H1 (cell line): ENCODE measurements around the gene RPL32. TPM values are rescaled to one million over a fixed set of nuclear protein-coding genes. Genes with fewer than 3 reads are reported as not detected.
A peak's percentile ranks its signal among the peaks of the same experiment; 100 is the strongest.

Experiments
- CTCF ChIA-PET: fragments of 300-600 bp; sonication (Branson Sonifier 250); formaldehyde crosslinking; loops from one replicate; lab custom pipeline; 2021; ENCODE audit not compliant: partially characterized antibody; lab: Charles Lee
- POLR2A ChIA-PET: fragments of 300-600 bp; sonication (Branson Sonifier 250); formaldehyde crosslinking; loops from one replicate; lab custom pipeline; 2021; ENCODE audit warnings: inconsistent platforms; ENCODE audit not compliant: partially characterized antibody; lab: Charles Lee
- DNase-seq, 2 experiments: peaks; one replicate each; pipeline versions ENCODE4 v3.0.0 to v3.0.0-alpha.2; 2010 to 2022; ENCODE audit warnings: low spot score in 2 of 2, low read depth in 1 of 2, mixed read lengths in 1 of 2
- FAIRE-seq: peaks from 2 replicates; lab custom pipeline; 2011; peaks lifted over from hg19 to GRCh38; lab: Jason Lieb, UNC
- H2AFZ ChIP-seq: 2 replicates; pipeline ENCODE4 v1.8.1; 2012; ENCODE audit warnings: low read length, inconsistent platforms
- H2AK5ac ChIP-seq: 2 replicates; pipeline ENCODE4 v1.6.1; 2013; ENCODE audit warnings: low read depth, low read length
- H2BK120ac ChIP-seq: replicated peaks from 2 replicates; pipeline ENCODE3; 2013; ENCODE audit warnings: low read depth, low read length, inconsistent platforms
- H2BK12ac ChIP-seq: 2 replicates; pipeline ENCODE4 v1.6.1; 2013; ENCODE audit warnings: low read depth, low read length
- H2BK15ac ChIP-seq: 2 replicates; pipeline ENCODE4 v1.6.1; 2013; ENCODE audit warnings: low read length
- H2BK20ac ChIP-seq: 2 replicates; pipeline ENCODE4 v1.6.1; 2013; ENCODE audit warnings: low read length
- H2BK5ac ChIP-seq: 2 replicates; pipeline ENCODE4 v1.6.1; 2013; ENCODE audit warnings: low read depth, low read length
- H3K14ac ChIP-seq: 2 replicates; pipeline ENCODE4 v1.6.1; 2013; ENCODE audit warnings: inconsistent platforms; ENCODE audit not compliant: insufficient read length
- H3K18ac ChIP-seq: 2 replicates; pipeline ENCODE4 v1.6.1; 2013; ENCODE audit warnings: low read length; ENCODE audit errors: extremely low read depth
- H3K23ac ChIP-seq: 2 replicates; pipeline ENCODE4 v1.6.1; 2013; ENCODE audit warnings: inconsistent platforms; ENCODE audit not compliant: insufficient read length
- H3K23me2 ChIP-seq: 2 replicates; pipeline ENCODE4 v1.6.1; 2013; ENCODE audit warnings: low read depth, low read length
- H3K27ac ChIP-seq: 2 replicates; pipeline ENCODE4 v1.6.1; 2011; ENCODE audit warnings: low read depth, low read length, inconsistent platforms
- H3K27me3 ChIP-seq, 4 experiments: replicated peaks in 1 of 4; 1 replicate in 1 of 4; 2 replicates in 3 of 4; pipeline versions ENCODE4 v1.6.1 to v1.8.1; 2011 to 2013; ENCODE audit warnings: low read length in 3 of 4, mild to moderate bottlenecking in 3 of 4, inconsistent platforms in 2 of 4, mixed read lengths in 2 of 4, moderate library complexity in 1 of 4; ENCODE audit not compliant: control insufficient read depth in 3 of 4, insufficient read depth in 3 of 4; ENCODE audit errors: extremely low read depth in 1 of 4
- H3K36me3 ChIP-seq, 4 experiments: 2 replicates each; pipeline versions ENCODE4 v1.6.1 to v1.8.1; 2011 to 2013; ENCODE audit warnings: mild to moderate bottlenecking in 4 of 4, low read length in 3 of 4, moderate library complexity in 2 of 4, control low read depth in 1 of 4, inconsistent platforms in 1 of 4; ENCODE audit not compliant: insufficient read depth in 4 of 4, control insufficient read depth in 2 of 4
- H3K4ac ChIP-seq: replicated peaks from 2 replicates; pipeline ENCODE3; 2013; ENCODE audit warnings: low read length, low read depth, mixed read lengths, inconsistent platforms; ENCODE audit not compliant: insufficient read length
- H3K4me1 ChIP-seq, 4 experiments: replicated peaks in 1 of 4; 1 replicate in 1 of 4; 2 replicates in 3 of 4; pipeline versions ENCODE4 v1.6.1 to v1.8.1; 2011 to 2013; ENCODE audit warnings: low read length in 3 of 4, inconsistent platforms in 2 of 4, mixed read lengths in 1 of 4; ENCODE audit not compliant: insufficient read depth in 4 of 4, control insufficient read depth in 3 of 4
- H3K4me2 ChIP-seq, 2 experiments: 2 replicates each; pipeline versions ENCODE4 v1.6.1 to v1.8.1; 2011 to 2013; ENCODE audit warnings: low read depth in 2 of 2, low read length in 2 of 2, control low read depth in 1 of 2, inconsistent platforms in 1 of 2, mild to moderate bottlenecking in 1 of 2; ENCODE audit not compliant: insufficient read depth in 1 of 2
- H3K4me3 ChIP-seq, 4 experiments: fragments of 200-600, 300-600 bp in 1 of 4; sonication (generic), shearing (Covaris generic), sonication (Bioruptor Twin) in 1 of 4; 2 replicates each; pipeline versions ENCODE4 v1.5.1 to v1.8.1; 2011 to 2016; ENCODE audit warnings: low read length in 4 of 4, low read depth in 3 of 4, control low read depth in 2 of 4, inconsistent platforms in 2 of 4, mild to moderate bottlenecking in 2 of 4, mixed read lengths in 1 of 4, moderate library complexity in 1 of 4; ENCODE audit not compliant: insufficient read depth in 2 of 4; ENCODE audit errors: extremely low read depth in 1 of 4
- H3K56ac ChIP-seq: replicated peaks from 2 replicates; pipeline ENCODE3; 2013; ENCODE audit warnings: low read depth, mild to moderate bottlenecking, mixed read lengths, low read length, inconsistent platforms; ENCODE audit not compliant: insufficient read length
- H3K79me1 ChIP-seq: 2 replicates; pipeline ENCODE4 v1.6.1; 2013; ENCODE audit warnings: low read depth, low read length, control low read depth
- H3K79me2 ChIP-seq, 2 experiments: 2 replicates each; pipeline versions ENCODE4 v1.6.1 to v1.8.1; 2012 to 2013; ENCODE audit warnings: low read length in 2 of 2, mild to moderate bottlenecking in 2 of 2, inconsistent platforms in 1 of 2; ENCODE audit not compliant: insufficient read depth in 2 of 2, control insufficient read depth in 1 of 2
- H3K9ac ChIP-seq, 4 experiments: replicated peaks in 1 of 4; 1 replicate in 1 of 4; 2 replicates in 3 of 4; pipeline versions ENCODE4 v1.6.1 to v1.8.1; 2011 to 2013; ENCODE audit warnings: low read depth in 3 of 4, low read length in 3 of 4, control low read depth in 2 of 4, mild to moderate bottlenecking in 2 of 4, moderate library complexity in 2 of 4, inconsistent platforms in 1 of 4; ENCODE audit errors: extremely low read depth in 1 of 4
- H3K9me3 ChIP-seq, 2 experiments: 2 replicates each; pipeline versions ENCODE4 v1.6.1 to v1.8.1; 2012 to 2013; ENCODE audit warnings: mild to moderate bottlenecking in 2 of 2, moderate library complexity in 2 of 2, control low read depth in 1 of 2, inconsistent platforms in 1 of 2, low read depth in 1 of 2, low read length in 1 of 2, mixed read lengths in 1 of 2; ENCODE audit not compliant: insufficient read depth in 2 of 2
- H4K20me1 ChIP-seq, 2 experiments: replicated peaks in 1 of 2; 2 replicates each; pipeline versions ENCODE3 to v1.8.1; 2011 to 2013; ENCODE audit warnings: inconsistent platforms in 2 of 2, low read length in 2 of 2, mild to moderate bottlenecking in 1 of 2; ENCODE audit not compliant: insufficient read depth in 2 of 2, control insufficient read depth in 1 of 2
- H4K5ac ChIP-seq: 2 replicates; pipeline ENCODE4 v1.6.1; 2013; ENCODE audit warnings: low read length, low read depth, mixed read lengths, inconsistent platforms; ENCODE audit not compliant: insufficient read length
- H4K8ac ChIP-seq: 2 replicates; pipeline ENCODE4 v1.8.0; 2013; ENCODE audit warnings: mild to moderate bottlenecking, moderate library complexity, low read length, inconsistent platforms; ENCODE audit not compliant: insufficient read depth; ENCODE audit errors: extremely low read depth
- H4K91ac ChIP-seq: replicated peaks from 2 replicates; pipeline ENCODE3; 2013; ENCODE audit warnings: low read length, mixed read lengths, inconsistent platforms; ENCODE audit not compliant: insufficient read length
- CBX5 ChIP-seq: fragments of 300-800, 300-1000 bp; sonication (generic); IDR thresholded peaks from 2 replicates; pipeline ENCODE4 v1.7.1; 2016; ENCODE audit warnings: antibody characterized with exemption, low read length, low read depth
- CEBPB ChIP-seq: IDR thresholded peaks from 2 replicates; pipeline ENCODE4 v1.6.1; 2012; ENCODE audit warnings: low read depth, low read length
- CHD1 ChIP-seq: IDR thresholded peaks from 2 replicates; pipeline ENCODE4 v1.6.1; 2012; ENCODE audit warnings: low read depth, low read length, improper control_type of control experiment
- GTF2F1 ChIP-seq: IDR thresholded peaks from 2 replicates; pipeline ENCODE4 v1.6.1; 2012; ENCODE audit warnings: low read depth, low read length, improper control_type of control experiment, borderline replicate concordance
- HDAC2 ChIP-seq, 2 experiments: fragments of 300-600 bp in 1 of 2; sonication (generic) in 1 of 2; IDR thresholded peaks; 2 replicates each; pipeline ENCODE4 v1.6.1; 2011 to 2012; ENCODE audit warnings: low read depth in 2 of 2, low read length in 2 of 2, mild to moderate bottlenecking in 2 of 2, moderate library complexity in 2 of 2, borderline replicate concordance in 1 of 2, inconsistent platforms in 1 of 2
- PHF8 ChIP-seq: fragments of 200-600 bp; sonication (generic); conservative IDR thresholded peaks from 2 replicates; pipeline ENCODE4 v1.7.1; 2012; ENCODE audit warnings: low read depth, mild to moderate bottlenecking, inconsistent platforms, low read length, moderate library complexity
- POLR2AphosphoS5 ChIP-seq: IDR thresholded peaks from 2 replicates; pipeline ENCODE4 v1.6.1; 2011; ENCODE audit warnings: low read depth, low read length
- RXRA ChIP-seq: IDR thresholded peaks from 2 replicates; pipeline ENCODE4 v1.6.1; 2011; ENCODE audit warnings: low read depth, mild to moderate bottlenecking, low read length, moderate library complexity; ENCODE audit not compliant: insufficient read depth
- WGBS, 2 experiments: shearing (Covaris generic) in 1 of 2; methylation state at CpG; one replicate each; pipeline versions ENCODE4 v1.1.6 to v1.1.7; 2013 to 2015; ENCODE audit warnings: low lambda C conversion rate in 2 of 2, mixed read lengths in 2 of 2, inconsistent platforms in 1 of 2, low coverage in 1 of 2, missing lambda C conversion rate in 1 of 2; ENCODE audit not compliant: insufficient replicate concordance in 2 of 2, insufficient coverage in 1 of 2, insufficient read length in 1 of 2; ENCODE audit errors: extremely low coverage in 1 of 2, missing lambda C conversion rate in 1 of 2; 5-methylcytosine and 5-hydroxymethylcytosine counted together
- polyA plus RNA-seq, 7 experiments: library from polyadenylated mRNA; depleted of rRNA in 3 of 7; stranded (reverse) in 5 of 7; unstranded in 2 of 7; fragments of >200 nt in 5 of 7; fragments of 200-250 nt in 2 of 7; gene quantifications; 1 replicate in 5 of 7; 2 replicates in 1 of 7; 4 replicates in 1 of 7; pipeline versions ENCODE4 v1.2.1 to v1.2.3, GENCODE V29; 2011 to 2013; ENCODE audit warnings: missing spikeins in 2 of 7, mixed read lengths in 2 of 7
- total RNA-seq: library from RNA; stranded (reverse); fragmentation: NEBNext Ultra II Directional; extraction: Animal tissue kit (Norgen Biotek cat#: 25700); gene quantifications from 2 replicates; pipeline ENCODE4 v1.2.1, GENCODE V29; 2021

RPL32 gene
- total and polyA plus RNA-seq, 2 of the 8 experiments (the other 6 are each of a cell fraction or from before 2014, with no cell fraction given): 1,443 to 2,043 TPM

DNA sequence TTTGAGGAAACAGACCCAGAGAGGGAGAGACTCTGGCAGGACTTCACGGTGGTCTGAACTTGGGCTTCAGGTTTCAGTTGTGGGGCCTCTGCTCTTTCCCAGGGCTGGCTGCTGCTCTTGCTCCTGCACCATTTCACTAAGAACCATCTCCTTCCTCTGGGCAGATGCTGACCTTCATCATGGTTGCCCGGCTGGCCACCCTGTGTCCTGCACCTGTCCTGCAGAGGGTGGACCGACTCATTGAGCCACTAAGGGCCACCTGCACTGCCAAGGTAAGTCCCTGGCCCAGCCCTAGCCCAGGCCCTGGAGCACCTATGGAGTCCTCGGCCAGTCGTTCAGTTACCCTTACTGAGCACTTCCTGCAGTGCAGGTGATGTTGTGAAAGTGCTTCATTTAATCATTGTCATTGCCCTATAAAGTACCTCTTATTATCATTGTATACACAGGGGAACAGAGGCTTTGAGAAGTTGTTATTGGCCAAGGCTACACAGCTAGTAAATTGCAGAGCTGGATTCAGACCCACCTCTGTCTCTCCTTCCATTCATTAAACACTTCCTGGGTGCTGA, 10.0 kb downstream of the RPL32 start:
- H3K9ac ChIP-seq: no peak overlapping the region
- no peak overlapping the region for H2BK15ac ChIP-seq
- H3K27ac ChIP-seq: no peak overlapping the region; the same call in 1 of the 2 replicates
- no peak overlapping the region for H2AFZ ChIP-seq
- TF ChIP-seq CHD1: no peak
- TF ChIP-seq GTF2F1: no peak
- TF ChIP-seq PHF8: no peak
- TF ChIP-seq HDAC2 (IDR thresholded peaks at IDR 0.05; ENCODE audit: borderline replicate concordance in 1 of 2, low read depth in 2 of 2, low read length in 2 of 2): no peak
- TF ChIP-seq RXRA: no peak
- TF ChIP-seq POLR2AphosphoS5: peak; percentile 71
- no peak for TF ChIP-seq CEBPB
- no peak for TF ChIP-seq CBX5
- peaks cover 34 to 55% (median 39%) of the 10 kb centered on the region in 4 experiments for H3K36me3 ChIP-seq
- H2BK20ac ChIP-seq: no peak overlapping the region
- peaks cover 8 to 21% of the 10 kb centered on the region in 2 experiments for H4K20me1 ChIP-seq
- no peak overlapping the region for H3K18ac ChIP-seq
- no peaks in the 10 kb centered on the region for H3K9me3 ChIP-seq
- no peak overlapping the region for H3K4ac ChIP-seq
- ChIA-PET CTCF (interaction anchor here (1.0 to 6.5 kb wide), 10 partner anchors 10 to 69 kb away, joined by 3 to 83 read pairs (median 6); partner anchors contain the start of gene RPL32), POLR2A (interaction anchor here (1.1 to 28.5 kb wide), 8 partner anchors 3 to 64 kb away, joined by 3 to 661 read pairs (median 20); partner anchors contain the start of genes CAND2 and RPL32)
- 92% methylated on average over 5 of the region's 5 CpGs; no CpG with 5 or more reads in 1 of the 2 experiments for WGBS, 2 experiments
- no peak overlapping the region for H4K8ac ChIP-seq
- FAIRE-seq (no peak), DNase-seq (no peak)
- no peak overlapping the region for H2BK120ac ChIP-seq
- peaks cover 0 to 8% of the 10 kb centered on the region in 2 experiments; a peak in 1 of 4 replicates for H3K79me2 ChIP-seq
- H4K91ac ChIP-seq: no peak overlapping the region
- no peak overlapping the region for H2BK12ac ChIP-seq
- peaks cover 3 to 10% (median 5%) of the 10 kb centered on the region in 4 experiments; a peak in 5 of 7 replicates for H3K4me1 ChIP-seq
- no peak overlapping the region for H3K4me2 ChIP-seq
- H3K79me1 ChIP-seq: peaks cover 3% of the 10 kb centered on the region
- no peak overlapping the region for H4K5ac ChIP-seq
- no peak overlapping the region for H2AK5ac ChIP-seq
- no peak overlapping the region for H3K14ac ChIP-seq
- H3K23ac ChIP-seq: no peak overlapping the region
- no peaks in the 10 kb centered on the region for H3K23me2 ChIP-seq
- no peak overlapping the region for H3K4me3 ChIP-seq
- no peak overlapping the region for H2BK5ac ChIP-seq
- H3K56ac ChIP-seq: no peak overlapping the region
- H3K27me3 ChIP-seq: no peaks in the 10 kb centered on the region
